OCI-LY7 (cell line): ENCODE results near the gene PYHIN1. TPM values are rescaled to one million over a fixed set of nuclear protein-coding genes. Genes with fewer than 3 reads are reported as not detected.

ENCODE experiments used
- BruUV-seq: library from RNA; stranded (reverse); fragments of 400-500 nt; replicated peaks from 2 replicates; lab custom pipeline; 2021; lab: Mats Ljungman, UMichigan
- CTCF ChIA-PET: fragments of 300-600 bp; sonication (Branson Sonifier 250); formaldehyde crosslinking; loops from one replicate; lab custom pipeline; 2022; ENCODE audit warnings: antibody characterized with exemption; ENCODE audit not compliant: unreplicated experiment; lab: Charles Lee
- POLR2A ChIA-PET: fragments of 300-600 bp; sonication (Branson Sonifier 250); formaldehyde crosslinking; loops from one replicate; lab custom pipeline; 2022; ENCODE audit warnings: antibody characterized with exemption; lab: Charles Lee
- DNase-seq: peaks from one replicate; pipeline ENCODE4 v3.0.0-alpha.2; 2015; ENCODE audit warnings: low spot score
- H2AFZ ChIP-seq: fragments of 200-600 bp; sonication (generic), shearing (Covaris generic); 2 replicates; pipeline ENCODE4 v1.6.1; 2014; ENCODE audit warnings: mild to moderate bottlenecking, antibody characterized with exemption, low read length, moderate library complexity
- H3K27ac ChIP-seq: fragments of 200-600 bp; sonication (generic); 2 replicates; pipeline ENCODE4 v1.5.1; 2014; ENCODE audit warnings: mixed run types, low read depth, mild to moderate bottlenecking, moderate library complexity, low read length, inconsistent platforms; ENCODE audit not compliant: poor library complexity, severe bottlenecking
- H3K36me3 ChIP-seq: fragments of 200-600 bp; sonication (generic); 2 replicates; pipeline ENCODE4 v1.6.1; 2014; ENCODE audit warnings: mild to moderate bottlenecking, antibody characterized with exemption, low read length, moderate library complexity, mixed read lengths; ENCODE audit not compliant: insufficient read depth
- H3K4me1 ChIP-seq: fragments of 200-600 bp; sonication (generic); 2 replicates; pipeline ENCODE4 v1.5.1; 2014; ENCODE audit warnings: mild to moderate bottlenecking, low read length; ENCODE audit not compliant: insufficient read depth, poor library complexity, severe bottlenecking
- H3K4me2 ChIP-seq: fragments of 200-600 bp; sonication (generic); 2 replicates; pipeline ENCODE4 v1.6.1; 2014; ENCODE audit warnings: mild to moderate bottlenecking, low read length
- H3K4me3 ChIP-seq: fragments of 200-600 bp; sonication (generic); 2 replicates; pipeline ENCODE4 v1.5.1; 2014; ENCODE audit warnings: mild to moderate bottlenecking, low read depth, low read length; ENCODE audit not compliant: poor library complexity, severe bottlenecking
- H3K79me2 ChIP-seq: fragments of 200-600 bp; sonication (generic); 2 replicates; pipeline ENCODE4 v1.6.1; 2016; ENCODE audit warnings: low read depth, mild to moderate bottlenecking, low read length, moderate library complexity, mixed read lengths; ENCODE audit not compliant: insufficient read depth
- H3K9me2 ChIP-seq: fragments of 200-600 bp; sonication (generic); 2 replicates; pipeline ENCODE4 v1.6.1; 2016; ENCODE audit warnings: mild to moderate bottlenecking, low read length, mixed read lengths; ENCODE audit not compliant: insufficient read depth
- H3K9me3 ChIP-seq: fragments of 200-600 bp; sonication (generic); 2 replicates; pipeline ENCODE4 v1.6.1; 2014; ENCODE audit warnings: mild to moderate bottlenecking, mixed run types, low read length, mixed read lengths
- H4K20me1 ChIP-seq: fragments of 200-600 bp; sonication (generic); 2 replicates; pipeline ENCODE4 v1.6.1; 2014; ENCODE audit warnings: mild to moderate bottlenecking, antibody characterized with exemption, low read length, moderate library complexity, mixed read lengths; ENCODE audit not compliant: insufficient read depth
- CTCF ChIP-seq: fragments of 200-600 bp; sonication (generic); conservative IDR thresholded peaks from 2 replicates; pipeline ENCODE4 v1.5.1; 2014; ENCODE audit warnings: mild to moderate bottlenecking, antibody characterized with exemption, low read length, moderate library complexity, mixed read lengths
- EZH2phosphoT487 ChIP-seq: fragments of 200-600 bp; sonication (generic); IDR thresholded peaks from 2 replicates; pipeline ENCODE4 v1.6.1; 2018; ENCODE audit warnings: low read depth, borderline replicate concordance, mild to moderate bottlenecking, mixed run types, antibody characterized with exemption, low read length, moderate library complexity, mixed read lengths
- intact Hi-C: fragments of 100-400 bp; cut with micrococcal nuclease; formaldehyde crosslinking; loops from one replicate; pipeline ENCODE4 v1.10.0; 2022; ENCODE audit not compliant: unreplicated experiment
- total RNA-seq, 2 experiments: library from RNA; depleted of rRNA in 1 of 2; stranded (reverse); fragments of >200 nt in 1 of 2; shearing (Covaris generic) in 1 of 2; gene quantifications; 2 replicates each; pipeline ENCODE4 v1.2.3, GENCODE V29; 2014 to 2022

Gene PYHIN1
- total RNA-seq, 2 experiments from 2014 or later, result 18.2 to 42.5 TPM

GRCh38 chr1:158942490-158942889 is 11.1 kb downstream of the PYHIN1 start:
- Histone ChIP-seq H3K9me2 (no peaks in the 10 kb centered on the region), H2AFZ (no peak overlapping the region), H3K9me3 (no peaks in the 10 kb centered on the region), H3K36me3 (peaks cover 55% of the 10 kb centered on the region), H3K4me1 (no peaks in the 10 kb centered on the region), H3K79me2 (no peaks in the 10 kb centered on the region), H3K4me3 (no peak overlapping the region), H3K4me2 (no peak overlapping the region), H3K27ac (no peak overlapping the region), H4K20me1 (no peaks in the 10 kb centered on the region)
- no TSS peak for BruUV-seq
- POLR2A ChIA-PET, result interaction anchor here (1.6 kb wide), 1 partner anchor 9 kb away, joined by 6 read pairs; no protein-coding TSS in a partner anchor
- DNase-seq, result no peak
- intact Hi-C loops, result no loop called here
- no peak for TF ChIP-seq EZH2phosphoT487
- no peak for TF ChIP-seq CTCF
- CTCF ChIA-PET, result no interaction called here

DNA sequence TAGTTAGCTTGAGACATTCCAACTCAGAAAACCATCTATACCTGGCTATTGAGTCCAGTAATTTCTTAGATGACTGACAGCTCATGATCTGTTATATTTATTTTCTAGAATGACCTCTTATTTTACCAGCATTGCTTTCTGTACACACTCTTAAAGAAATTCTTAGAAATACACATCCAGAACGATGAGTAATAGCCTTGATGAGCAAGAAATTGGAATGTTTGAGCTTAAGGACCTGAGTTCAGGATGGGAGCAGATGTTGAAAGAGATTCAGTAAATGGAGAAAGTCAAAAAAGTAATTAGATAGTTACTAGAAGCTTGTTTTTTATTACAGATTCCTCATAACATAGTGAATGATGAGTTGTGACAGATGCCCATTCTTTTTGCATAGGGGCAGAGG is 11.7 kb downstream of the PYHIN1 start:
- H3K79me2 ChIP-seq, result no peaks in the 10 kb centered on the region
- no peak overlapping the region for H3K4me2 ChIP-seq
- no TSS peak for BruUV-seq
- POLR2A ChIA-PET, result interaction anchor here (0.5 to 1.6 kb wide), 2 partner anchors 8 to 9 kb away, joined by 3 to 6 read pairs; no protein-coding TSS in a partner anchor
- no peak overlapping the region for H3K4me3 ChIP-seq
- H3K27ac ChIP-seq, result no peak overlapping the region
- DNase-seq, result no peak
- no peaks in the 10 kb centered on the region for H3K4me1 ChIP-seq
- H4K20me1 ChIP-seq, result no peaks in the 10 kb centered on the region
- no peak overlapping the region for H2AFZ ChIP-seq
- no peaks in the 10 kb centered on the region for H3K9me2 ChIP-seq
- TF ChIP-seq EZH2phosphoT487 (no peak), CTCF (no peak)
- CTCF ChIA-PET, result no interaction called here
- peaks cover 60% of the 10 kb centered on the region for H3K36me3 ChIP-seq
- intact Hi-C loops, result no loop called here
- no peaks in the 10 kb centered on the region for H3K9me3 ChIP-seq

GRCh38 chr1:158945061-158945460 is 13.7 kb downstream of the PYHIN1 start:
- TF ChIP-seq EZH2phosphoT487 (no peak), CTCF (peak; percentile 58)
- no peak overlapping the region for H3K4me3 ChIP-seq
- intact Hi-C loops, result no loop called here
- CTCF ChIA-PET, result no interaction called here
- peaks cover 3% of the 10 kb centered on the region for H3K4me1 ChIP-seq
- H3K27ac ChIP-seq, result no peak overlapping the region
- H2AFZ ChIP-seq, result no peak overlapping the region
- H3K4me2 ChIP-seq, result no peak overlapping the region
- POLR2A ChIA-PET, result no interaction called here
- no peaks in the 10 kb centered on the region for H4K20me1 ChIP-seq
- peak; percentile 20 for DNase-seq
- BruUV-seq, result no TSS peak
- no peaks in the 10 kb centered on the region for H3K9me3 ChIP-seq
- peaks cover 64% of the 10 kb centered on the region for H3K36me3 ChIP-seq
- no peaks in the 10 kb centered on the region for H3K9me2 ChIP-seq
- no peaks in the 10 kb centered on the region for H3K79me2 ChIP-seq
